ENCODE data around the gene LRIT3.
A peak's percentile ranks its signal among the peaks of the same experiment; 100 is the strongest.

DNA sequence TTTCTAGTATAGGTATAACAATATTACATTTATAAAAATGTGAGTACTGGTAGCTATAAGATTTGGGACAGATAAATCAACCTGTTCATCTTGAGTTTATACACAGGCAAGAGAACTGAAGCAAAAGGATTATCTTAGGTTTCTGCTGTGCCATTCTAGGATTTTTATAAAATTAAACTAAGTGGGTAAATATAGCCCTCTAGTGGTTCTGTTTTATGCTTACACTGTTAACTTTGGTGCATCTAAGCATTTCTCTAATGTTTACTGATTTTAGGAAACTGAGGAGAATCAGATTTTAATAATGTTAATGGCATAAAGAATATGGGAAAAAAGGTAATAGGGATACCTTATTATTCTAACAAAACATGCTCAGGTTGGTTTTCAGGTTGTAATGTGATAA lies 21.2 kb upstream of the LRIT3 start:
- TF ChIP-seq, protein P1, sequence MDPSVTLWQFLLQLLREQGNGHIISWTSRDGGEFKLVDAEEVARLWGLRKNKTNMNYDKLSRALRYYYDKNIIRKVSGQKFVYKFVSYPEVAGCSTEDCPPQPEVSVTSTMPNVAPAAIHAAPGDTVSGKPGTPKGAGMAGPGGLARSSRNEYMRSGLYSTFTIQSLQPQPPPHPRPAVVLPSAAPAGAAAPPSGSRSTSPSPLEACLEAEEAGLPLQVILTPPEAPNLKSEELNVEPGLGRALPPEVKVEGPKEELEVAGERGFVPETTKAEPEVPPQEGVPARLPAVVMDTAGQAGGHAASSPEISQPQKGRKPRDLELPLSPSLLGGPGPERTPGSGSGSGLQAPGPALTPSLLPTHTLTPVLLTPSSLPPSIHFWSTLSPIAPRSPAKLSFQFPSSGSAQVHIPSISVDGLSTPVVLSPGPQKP (IDR thresholded peaks at IDR 0.05; ENCODE audit: borderline replicate concordance, low read depth, low read length) = no peak
- TF ChIP-seq POLR2A (IDR thresholded peaks at IDR 0.05; ENCODE audit: low read depth, low read length) (no peak), BHLHE40 (IDR thresholded peaks at IDR 0.05; ENCODE audit: low read depth, low read length) (no peak), FOS (IDR thresholded peaks at IDR 0.05; ENCODE audit: low read depth, low read length) (no peak), MAFK (IDR thresholded peaks at IDR 0.05; ENCODE audit: low read depth, low read length) (no peak), RCOR1 (IDR thresholded peaks at IDR 0.05; ENCODE audit: insufficient replicate concordance, low read length) (no peak), RAD21 (IDR thresholded peaks at IDR 0.05; ENCODE audit: low read length) (peak; percentile 61)
- TF ChIP-seq, protein P2, sequence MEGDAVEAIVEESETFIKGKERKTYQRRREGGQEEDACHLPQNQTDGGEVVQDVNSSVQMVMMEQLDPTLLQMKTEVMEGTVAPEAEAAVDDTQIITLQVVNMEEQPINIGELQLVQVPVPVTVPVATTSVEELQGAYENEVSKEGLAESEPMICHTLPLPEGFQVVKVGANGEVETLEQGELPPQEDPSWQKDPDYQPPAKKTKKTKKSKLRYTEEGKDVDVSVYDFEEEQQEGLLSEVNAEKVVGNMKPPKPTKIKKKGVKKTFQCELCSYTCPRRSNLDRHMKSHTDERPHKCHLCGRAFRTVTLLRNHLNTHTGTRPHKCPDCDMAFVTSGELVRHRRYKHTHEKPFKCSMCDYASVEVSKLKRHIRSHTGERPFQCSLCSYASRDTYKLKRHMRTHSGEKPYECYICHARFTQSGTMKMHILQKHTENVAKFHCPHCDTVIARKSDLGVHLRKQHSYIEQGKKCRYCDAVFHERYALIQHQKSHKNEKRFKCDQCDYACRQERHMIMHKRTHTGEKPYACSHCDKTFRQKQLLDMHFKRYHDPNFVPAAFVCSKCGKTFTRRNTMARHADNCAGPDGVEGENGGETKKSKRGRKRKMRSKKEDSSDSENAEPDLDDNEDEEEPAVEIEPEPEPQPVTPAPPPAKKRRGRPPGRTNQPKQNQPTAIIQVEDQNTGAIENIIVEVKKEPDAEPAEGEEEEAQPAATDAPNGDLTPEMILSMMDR (conservative IDR thresholded peaks at IDR 0.05; ENCODE audit: low read depth, low read length) = peak; percentile 62
- TF ChIP-seq, protein P3, sequence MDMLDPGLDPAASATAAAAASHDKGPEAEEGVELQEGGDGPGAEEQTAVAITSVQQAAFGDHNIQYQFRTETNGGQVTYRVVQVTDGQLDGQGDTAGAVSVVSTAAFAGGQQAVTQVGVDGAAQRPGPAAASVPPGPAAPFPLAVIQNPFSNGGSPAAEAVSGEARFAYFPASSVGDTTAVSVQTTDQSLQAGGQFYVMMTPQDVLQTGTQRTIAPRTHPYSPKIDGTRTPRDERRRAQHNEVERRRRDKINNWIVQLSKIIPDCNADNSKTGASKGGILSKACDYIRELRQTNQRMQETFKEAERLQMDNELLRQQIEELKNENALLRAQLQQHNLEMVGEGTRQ (IDR thresholded peaks at IDR 0.05; ENCODE audit: low read depth, low read length) = no peak
